T-helper 2 cell treated with Interferon-gamma antibody and Interleukin-4, amounts not matched to agents 100 ng/mL and 5 ng/mL, for 36 hours (primary cell): Measurements from ENCODE around the gene CANT1. TPM values are rescaled to one million over a fixed set of nuclear protein-coding genes. Genes with fewer than 3 reads are reported as not detected.

Experiments
- intact Hi-C: fragments of 100-400 bp; cut with micrococcal nuclease; formaldehyde crosslinking; loops from one replicate; pipeline ENCODE4 v1.15.1; 2023
- total RNA-seq: library from RNA; stranded (reverse); gene quantifications from 2 replicates; pipeline ENCODE4 v1.2.3, GENCODE V29; 2022

Gene CANT1
- 68.1 and 69.5 TPM in 2 replicates for total RNA-seq

GRCh38 chr17:79009397-79010303 is at the start of gene CANT1:
TSS of gene CANT1 (minus strand) at chr17:79009764. CDS start at chr17:78997622, 12,142 bp downstream.
- intact Hi-C loops = loop anchor here (1.0 kb wide), 1 partner anchor 66 kb away; no protein-coding TSS in a partner anchor

- intact Hi-C loops = no loop called here
Observed at GRCh38 chr17:79057737-79058385, 48.3 kb upstream of the CANT1 start.

- intact Hi-C loops = no loop called here
Observed at GRCh38 chr17:79055197-79055596, 45.6 kb upstream of the CANT1 start.

GRCh38 chr17:79054200-79054960 is 44.8 kb upstream of the CANT1 start:
- intact Hi-C loops = no loop called here

GRCh38 chr17:79053251-79053925 is 43.8 kb upstream of the CANT1 start:
- intact Hi-C loops = no loop called here

GRCh38 chr17:79052131-79052530 is 42.6 kb upstream of the CANT1 start:
- intact Hi-C loops = no loop called here

- intact Hi-C loops = no loop called here
Observed at GRCh38 chr17:79051306-79051705, 41.7 kb upstream of the CANT1 start.

- intact Hi-C loops = no loop called here
Observed at GRCh38 chr17:79050551-79050950, 41.0 kb upstream of the CANT1 start.

GRCh38 chr17:79049821-79050220 is 40.3 kb upstream of the CANT1 start:
- intact Hi-C loops = loop anchor here (5.0 kb wide), 1 partner anchor 342 kb away; no protein-coding TSS in a partner anchor

GRCh38 chr17:79048826-79049755 is 39.5 kb upstream of the CANT1 start:
- intact Hi-C loops = loop anchor here (5.0 kb wide), 1 partner anchor 343 kb away; no protein-coding TSS in a partner anchor

- intact Hi-C loops = loop anchor here (5.0 kb wide), 1 partner anchor 344 kb away; no protein-coding TSS in a partner anchor
Observed at GRCh38 chr17:79047923-79048825, 38.6 kb upstream of the CANT1 start.

GRCh38 chr17:79047291-79047920 is 37.8 kb upstream of the CANT1 start:
- intact Hi-C loops = loop anchor here (5.0 kb wide), 1 partner anchor 345 kb away; no protein-coding TSS in a partner anchor

- intact Hi-C loops = loop anchor here (5.0 kb wide), 1 partner anchor 345 kb away; no protein-coding TSS in a partner anchor
Observed at GRCh38 chr17:79046916-79047280, 37.3 kb upstream of the CANT1 start.

GRCh38 chr17:79046197-79046915 is 36.8 kb upstream of the CANT1 start:
- intact Hi-C loops = loop anchor here (5.0 kb wide), 1 partner anchor 346 kb away; no protein-coding TSS in a partner anchor

- intact Hi-C loops = loop anchor here (5.0 kb wide), 1 partner anchor 346 kb away; no protein-coding TSS in a partner anchor
Observed at GRCh38 chr17:79045842-79046196, 36.3 kb upstream of the CANT1 start.

- intact Hi-C loops = loop anchor here (5.0 kb wide), 1 partner anchor 347 kb away; no protein-coding TSS in a partner anchor
Observed at GRCh38 chr17:79045001-79045729, 35.6 kb upstream of the CANT1 start.

GRCh38 chr17:79044462-79044861 is 34.9 kb upstream of the CANT1 start:
- intact Hi-C loops = no loop called here
